Breast epithelium (tissue), 4 donors: ENCODE measurements around the gene MLLT10. TPM values are rescaled to one million over a fixed set of nuclear protein-coding genes. Genes with fewer than 3 reads are reported as not detected.

Experiments
- DNase-seq, 2 donors: peaks; one replicate each; pipeline ENCODE4 v3.0.0-alpha.2; 2019; ENCODE audit warnings: low spot score in 2 of 2
- H3K27ac ChIP-seq, 2 donors: fragments of 200-600 bp; sonication (generic) in 1 of 2; one replicate each; pipeline ENCODE4 v1.5.1; 2016 to 2019; ENCODE audit warnings: mild to moderate bottlenecking in 1 of 2
- H3K27me3 ChIP-seq, 2 donors: fragments of 200-600 bp; sonication (generic) in 1 of 2; one replicate each; pipeline versions ENCODE4 v1.5.1 to v1.6.0; 2017 to 2019; ENCODE audit warnings: control low read depth in 1 of 2, mild to moderate bottlenecking in 1 of 2
- H3K36me3 ChIP-seq: fragments of 200-600 bp; one replicate; pipeline ENCODE4 v1.5.1; 2019
- H3K4me1 ChIP-seq, 2 donors: fragments of 200-600 bp; sonication (generic); one replicate each; pipeline ENCODE4 v1.5.1; 2016 to 2019; ENCODE audit warnings: control low read depth in 1 of 2
- H3K4me3 ChIP-seq, 3 donors: fragments of 200-600 bp; sonication (generic); 1 replicate in 2 of 3; 2 replicates in 1 of 3; pipeline ENCODE4 v1.5.1; 2016 to 2019; ENCODE audit warnings: mild to moderate bottlenecking in 3 of 3, moderate library complexity in 2 of 3
- H3K9me3 ChIP-seq, 2 donors: fragments of 200-600 bp; sonication (generic) in 1 of 2; one replicate each; pipeline ENCODE4 v1.5.1; 2016 to 2019; ENCODE audit warnings: control low read depth in 1 of 2
- POLR2A ChIP-seq: fragments of 450-650 bp; IDR thresholded peaks from one replicate; pipeline ENCODE4 v1.6.1; 2016; ENCODE audit warnings: antibody characterized with exemption, mild to moderate bottlenecking, moderate library complexity
- POLR2AphosphoS5 ChIP-seq, 3 donors: sonication (generic); formaldehyde crosslinking; IDR thresholded peaks; one replicate each; pipeline ENCODE4 v1.6.1; 2017; ENCODE audit warnings: antibody characterized with exemption in 3 of 3
- intact Hi-C: fragments of 100-400 bp; cut with DNase I; formaldehyde crosslinking; loops from one replicate; pipeline ENCODE4 v1.15.1; 2023; ENCODE audit warnings: low total_unique reads
- total RNA-seq, 3 donors: library from RNA; depleted of rRNA; stranded (reverse); fragments of >200 nt; gene quantifications; one replicate each; pipeline ENCODE4 v1.1.0, GENCODE V29; 2016
- TF ChIP-seq, protein P1 (sequence below), 3 donors: fragments of 450-650 bp; IDR thresholded peaks; one replicate each; pipeline ENCODE4 v1.5.1; 2016 to 2017; ENCODE audit warnings: antibody characterized with exemption in 3 of 3, mild to moderate bottlenecking in 3 of 3, moderate library complexity in 3 of 3

Gene MLLT10
- total RNA-seq, 3 donors from 2014 or later = 45.6 to 74.6 (median 58.0) TPM

DNA sequence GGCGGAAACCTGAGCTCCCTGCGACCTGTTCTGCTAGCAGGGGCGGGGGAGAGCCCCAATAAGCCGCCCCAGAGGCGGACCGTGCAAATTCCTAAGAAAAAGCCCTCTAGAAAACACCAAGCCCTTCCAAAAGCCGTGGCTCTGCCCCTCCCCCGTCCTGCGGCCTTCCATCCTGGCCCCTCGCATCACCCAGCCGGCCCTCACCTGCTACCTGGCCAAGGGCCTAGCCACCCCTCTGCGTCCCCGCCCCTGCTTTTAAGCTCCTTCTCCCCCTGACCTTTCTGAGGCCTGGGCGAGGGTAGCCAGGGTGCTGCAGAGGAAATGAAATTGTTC, 33.5 kb upstream of the MLLT10 start:
- H3K27me3 ChIP-seq = no peaks in the 10 kb centered on the region
- intact Hi-C loops = loop anchor here (5.0 kb wide), 1 partner anchor 717 kb away; the partner anchor contains the start of gene EBLN1
- H3K36me3 ChIP-seq = no peaks in the 10 kb centered on the region
- peak overlapping the region; percentile 30 to 50 (median 36) for H3K4me3 ChIP-seq
- no peak overlapping the region for H3K27ac ChIP-seq
- no peak for DNase-seq
- no peaks in the 10 kb centered on the region for H3K9me3 ChIP-seq
- H3K4me1 ChIP-seq = no peaks in the 10 kb centered on the region
- no peak for TF ChIP-seq POLR2A
- TF ChIP-seq, protein P1, sequence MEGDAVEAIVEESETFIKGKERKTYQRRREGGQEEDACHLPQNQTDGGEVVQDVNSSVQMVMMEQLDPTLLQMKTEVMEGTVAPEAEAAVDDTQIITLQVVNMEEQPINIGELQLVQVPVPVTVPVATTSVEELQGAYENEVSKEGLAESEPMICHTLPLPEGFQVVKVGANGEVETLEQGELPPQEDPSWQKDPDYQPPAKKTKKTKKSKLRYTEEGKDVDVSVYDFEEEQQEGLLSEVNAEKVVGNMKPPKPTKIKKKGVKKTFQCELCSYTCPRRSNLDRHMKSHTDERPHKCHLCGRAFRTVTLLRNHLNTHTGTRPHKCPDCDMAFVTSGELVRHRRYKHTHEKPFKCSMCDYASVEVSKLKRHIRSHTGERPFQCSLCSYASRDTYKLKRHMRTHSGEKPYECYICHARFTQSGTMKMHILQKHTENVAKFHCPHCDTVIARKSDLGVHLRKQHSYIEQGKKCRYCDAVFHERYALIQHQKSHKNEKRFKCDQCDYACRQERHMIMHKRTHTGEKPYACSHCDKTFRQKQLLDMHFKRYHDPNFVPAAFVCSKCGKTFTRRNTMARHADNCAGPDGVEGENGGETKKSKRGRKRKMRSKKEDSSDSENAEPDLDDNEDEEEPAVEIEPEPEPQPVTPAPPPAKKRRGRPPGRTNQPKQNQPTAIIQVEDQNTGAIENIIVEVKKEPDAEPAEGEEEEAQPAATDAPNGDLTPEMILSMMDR (IDR thresholded peaks at IDR 0.05) = no peak
- no peak for TF ChIP-seq POLR2AphosphoS5 (IDR thresholded peaks at IDR 0.05)

DNA sequence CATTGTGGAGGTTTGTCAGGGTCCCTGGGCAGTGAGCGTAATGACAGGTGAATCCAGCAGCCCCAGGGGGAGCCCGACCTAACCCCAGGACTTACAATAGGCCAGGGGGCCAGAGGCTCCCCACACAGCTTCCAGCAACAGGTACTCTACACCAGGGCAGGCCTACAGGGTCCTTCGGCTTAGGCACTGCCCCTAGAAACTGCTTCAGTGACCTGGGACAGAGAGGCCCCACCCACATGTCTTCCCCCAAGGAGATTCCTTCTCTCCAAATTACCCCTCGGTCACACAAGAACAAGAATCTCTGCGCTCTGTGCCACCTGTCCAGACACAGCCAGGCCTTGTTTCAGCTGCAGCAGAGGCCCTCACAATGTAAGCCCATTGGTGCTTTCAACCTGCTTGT, 32.9 kb upstream of the MLLT10 start:
- Histone ChIP-seq H3K27ac (no peak overlapping the region), H3K4me3 (no peak overlapping the region), H3K36me3 (no peaks in the 10 kb centered on the region), H3K27me3 (no peaks in the 10 kb centered on the region), H3K9me3 (no peaks in the 10 kb centered on the region), H3K4me1 (no peaks in the 10 kb centered on the region)
- no peak for TF ChIP-seq POLR2AphosphoS5 (IDR thresholded peaks at IDR 0.05)
- TF ChIP-seq POLR2A = no peak
- TF ChIP-seq, protein P1 (IDR thresholded peaks at IDR 0.05) = no peak
- DNase-seq = no peak
- intact Hi-C loops = loop anchor here (5.0 kb wide), 1 partner anchor 716 kb away; the partner anchor contains the start of gene EBLN1

DNA sequence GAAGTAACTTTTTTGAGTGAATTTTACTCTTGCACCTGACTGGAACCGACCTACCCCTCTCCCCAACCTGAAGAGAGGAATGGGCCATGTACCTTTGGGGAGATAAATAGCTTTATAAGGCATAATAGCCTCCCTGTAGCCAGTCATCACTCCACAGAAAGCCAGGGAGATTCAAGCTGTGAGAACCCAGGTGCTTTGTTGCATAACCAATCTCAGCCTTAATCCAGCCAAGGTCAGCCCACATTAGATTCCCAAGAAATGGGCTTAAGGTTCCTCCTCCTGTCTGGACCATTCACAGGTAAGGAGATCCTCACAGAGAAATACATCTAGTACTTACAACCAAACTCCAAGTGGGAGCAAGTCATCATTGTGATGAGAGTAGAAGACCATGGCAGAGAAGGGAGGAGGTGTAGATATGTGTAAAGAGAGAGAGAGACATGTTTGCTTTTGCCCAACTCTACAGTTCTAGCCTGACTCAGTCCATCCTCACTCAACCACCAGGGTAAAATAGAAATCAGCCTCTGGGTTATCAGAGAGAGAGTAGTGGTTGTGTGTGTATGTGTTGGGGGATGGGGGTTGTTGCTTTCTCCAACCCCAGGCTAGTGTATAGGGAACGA, 32.2 kb upstream of the MLLT10 start:
- no peak for TF ChIP-seq POLR2AphosphoS5 (IDR thresholded peaks at IDR 0.05)
- H3K27ac ChIP-seq = no peak overlapping the region
- H3K4me3 ChIP-seq = no peak overlapping the region
- DNase-seq = no peak
- no peaks in the 10 kb centered on the region for H3K27me3 ChIP-seq
- no peaks in the 10 kb centered on the region for H3K4me1 ChIP-seq
- no peaks in the 10 kb centered on the region for H3K36me3 ChIP-seq
- intact Hi-C loops = loop anchor here (5.0 kb wide), 1 partner anchor 715 kb away; the partner anchor contains the start of gene EBLN1
- no peaks in the 10 kb centered on the region for H3K9me3 ChIP-seq

DNA sequence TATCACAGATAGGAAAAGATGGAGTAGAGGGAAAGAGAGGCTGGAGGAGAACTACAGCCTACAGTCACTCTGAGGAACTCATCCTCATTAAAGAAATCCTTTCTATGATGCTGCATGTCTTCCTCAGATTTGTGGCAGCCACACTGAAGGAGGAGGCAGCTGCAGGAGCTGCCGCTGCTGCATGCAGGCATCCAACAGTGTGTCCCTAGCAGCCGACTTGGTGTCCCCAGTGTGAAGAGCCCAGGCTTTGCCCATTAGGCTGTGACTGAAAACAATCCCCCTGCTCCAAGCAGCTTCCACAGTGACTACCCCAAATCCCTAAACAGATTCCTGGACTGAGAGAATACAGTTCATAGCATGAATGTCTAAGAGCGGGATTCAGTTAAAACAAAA, 31.7 kb upstream of the MLLT10 start:
- no peak overlapping the region for H3K27ac ChIP-seq
- no peaks in the 10 kb centered on the region for H3K9me3 ChIP-seq
- no peaks in the 10 kb centered on the region for H3K36me3 ChIP-seq
- no peak overlapping the region for H3K4me3 ChIP-seq
- no peak for DNase-seq
- TF ChIP-seq POLR2A = no peak
- no peak for TF ChIP-seq POLR2AphosphoS5 (IDR thresholded peaks at IDR 0.05)
- TF ChIP-seq, protein P1 (IDR thresholded peaks at IDR 0.05) = no peak
- intact Hi-C loops = loop anchor here (5.0 kb wide), 1 partner anchor 715 kb away; the partner anchor contains the start of gene EBLN1
- no peaks in the 10 kb centered on the region for H3K27me3 ChIP-seq
- H3K4me1 ChIP-seq = no peaks in the 10 kb centered on the region

DNA sequence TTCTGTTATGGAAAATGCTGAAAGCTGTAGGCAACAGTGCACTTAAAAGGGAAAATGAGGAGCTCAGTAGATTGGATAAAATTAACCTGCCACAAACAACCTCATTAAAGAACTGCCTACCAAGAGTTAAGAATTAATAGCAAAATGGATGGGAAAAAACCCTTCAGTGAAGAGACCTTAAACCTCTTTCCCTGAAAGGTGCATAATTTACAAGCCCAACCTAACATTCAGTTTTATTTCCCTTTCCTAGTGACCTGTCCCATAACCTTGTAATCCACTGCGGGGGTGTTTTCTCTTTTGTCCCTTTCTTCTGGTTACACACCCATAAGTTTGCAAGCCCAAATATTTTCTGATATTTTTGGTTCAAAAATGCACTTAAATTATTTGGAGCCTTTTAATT, 30.5 kb upstream of the MLLT10 start:
- Histone ChIP-seq H3K4me1 (no peaks in the 10 kb centered on the region), H3K9me3 (no peaks in the 10 kb centered on the region), H3K4me3 (no peak overlapping the region), H3K27ac (no peak overlapping the region), H3K27me3 (no peaks in the 10 kb centered on the region), H3K36me3 (no peaks in the 10 kb centered on the region)
- TF ChIP-seq, protein P1 (IDR thresholded peaks at IDR 0.05) = no peak
- no peak for TF ChIP-seq POLR2AphosphoS5 (IDR thresholded peaks at IDR 0.05)
- no peak for TF ChIP-seq POLR2A
- no peak for DNase-seq
- intact Hi-C loops = loop anchor here (5.0 kb wide), 1 partner anchor 714 kb away; the partner anchor contains the start of gene EBLN1
